HG03039 (cell line): Measurements from ENCODE around the gene KIF4A.
"Not testable (repeated sequence)": the region's sequence is repeated elsewhere in the genome, so short reads cannot be mapped to it uniquely, and the experiment has no call there.

Source experiments
- ATAC-seq: cut with Tn5 transposase; IDR thresholded peaks from one replicate; pipeline ENCODE4 v1.9.1; 2021; ENCODE audit warnings: mild to moderate bottlenecking, moderate library complexity; ENCODE audit not compliant: unreplicated experiment

The KIF4A gene

GRCh38 chrX:70280573-70280972 is 9.3 kb upstream of the KIF4A start:
- no peak for ATAC-seq

GRCh38 chrX:70281951-70282350 is 8.0 kb upstream of the KIF4A start, which contains the start of gene RAB41:
TSS of gene RAB41 (plus strand) at chrX:70282172. CDS start at chrX:70282218, 46 bp downstream.
- no peak for ATAC-seq

GRCh38 chrX:70289168-70289792 is 624 bp upstream of the KIF4A start:
- no peak for ATAC-seq

GRCh38 chrX:70292788-70293187 is 2.9 kb downstream of the KIF4A start:
- no peak for ATAC-seq

GRCh38 chrX:70293621-70294020 is 3.7 kb downstream of the KIF4A start:
- ATAC-seq, result no peak

GRCh38 chrX:70301716-70302115 is 11.8 kb downstream of the KIF4A start:
- no peak for ATAC-seq

- ATAC-seq, result no peak
These were observed 23.6 kb downstream of the KIF4A start for GRCh38 chrX:70313503-70313902.

GRCh38 chrX:70322784-70323183 is 32.9 kb downstream of the KIF4A start:
- no peak for ATAC-seq

- ATAC-seq, result not testable (repeated sequence)
These were observed 33.7 kb downstream of the KIF4A start for GRCh38 chrX:70323628-70324027.

- no peak for ATAC-seq
These were observed 34.4 kb downstream of the KIF4A start for GRCh38 chrX:70324326-70324725.

GRCh38 chrX:70331161-70331560 is 41.3 kb downstream of the KIF4A start:
- no peak for ATAC-seq

GRCh38 chrX:70332600-70332999 is 42.7 kb downstream of the KIF4A start:
- no peak for ATAC-seq

GRCh38 chrX:70336767-70337166 is 46.9 kb downstream of the KIF4A start:
- ATAC-seq, result peak; percentile 100

- no peak for ATAC-seq
These were observed 48.4 kb downstream of the KIF4A start for GRCh38 chrX:70338290-70338689.

GRCh38 chrX:70343435-70343834 is 53.5 kb downstream of the KIF4A start:
- ATAC-seq, result no peak

- ATAC-seq, result no peak
These were observed 56.6 kb downstream of the KIF4A start for GRCh38 chrX:70346418-70347070.

- ATAC-seq, result not testable (repeated sequence)
These were observed 58.9 kb downstream of the KIF4A start for GRCh38 chrX:70348825-70349224.

GRCh38 chrX:70349367-70350125 is 59.6 kb downstream of the KIF4A start:
- not testable (repeated sequence) for ATAC-seq

GRCh38 chrX:70352496-70352895 is 62.6 kb downstream of the KIF4A start:
- no peak for ATAC-seq

GRCh38 chrX:70353514-70353913 is 63.6 kb downstream of the KIF4A start:
- no peak for ATAC-seq

- no peak for ATAC-seq
These were observed 64.8 kb downstream of the KIF4A start for GRCh38 chrX:70354716-70355115.

- no peak for ATAC-seq
These were observed 69.6 kb downstream of the KIF4A start for GRCh38 chrX:70359458-70359857.
